SK-N-MC (cell line): Measurements from ENCODE around the gene ALDH5A1.

ENCODE experiments used
- DNase-seq: peaks from one replicate; pipeline ENCODE4 v3.0.0-alpha.2; 2011; ENCODE audit warnings: low read depth, low spot score
- H3K27ac ChIP-seq: fragments of 200-600 bp; sonication (generic); 2 replicates; pipeline ENCODE4 v1.5.1; 2016; ENCODE audit warnings: mixed run types
- H3K36me3 ChIP-seq: fragments of 200-600 bp; sonication (generic); 2 replicates; pipeline ENCODE4 v1.6.1; 2017; ENCODE audit warnings: antibody characterized with exemption, low read length, mixed read lengths; ENCODE audit not compliant: insufficient read depth
- H3K4me3 ChIP-seq: fragments of 200-600 bp; sonication (generic); 2 replicates; pipeline ENCODE4 v1.5.1; 2016
- H3K9ac ChIP-seq: fragments of 200-600 bp; sonication (generic); 2 replicates; pipeline ENCODE4 v1.8.0; 2017; ENCODE audit warnings: mixed run types, mixed read lengths; ENCODE audit not compliant: insufficient read length
- H3K9me3 ChIP-seq: fragments of 200-600 bp; sonication (generic); 2 replicates; pipeline ENCODE4 v1.6.1; 2017; ENCODE audit warnings: low read depth, mild to moderate bottlenecking, antibody characterized with exemption, low read length, moderate library complexity, mixed read lengths
- EZH2 ChIP-seq: fragments of 200-600 bp; sonication (generic); IDR thresholded peaks from one replicate; pipeline ENCODE4 v1.6.1; 2017; ENCODE audit warnings: antibody characterized with exemption
- FOXP2 ChIP-seq: optimal IDR thresholded peaks from 2 replicates; pipeline ENCODE3; 2011; ENCODE audit warnings: mild to moderate bottlenecking, moderate library complexity; ENCODE audit not compliant: insufficient read depth; ENCODE audit errors: extremely low read length, control extremely low read depth
- POLR2AphosphoS5 ChIP-seq: IDR thresholded peaks from 2 replicates; pipeline ENCODE4 v1.6.1; 2012; ENCODE audit warnings: mild to moderate bottlenecking, low read depth, low read length, borderline replicate concordance

The ALDH5A1 gene

GRCh38 chr6:24566020-24566767, 71.4 kb downstream of the ALDH5A1 start:
- H3K4me3 ChIP-seq, result no peak overlapping the region
- H3K9ac ChIP-seq, result no peak overlapping the region
- no peak overlapping the region for H3K27ac ChIP-seq
- TF ChIP-seq EZH2 (no peak), POLR2AphosphoS5 (no peak), FOXP2 (no peak)
- H3K36me3 ChIP-seq, result no peaks in the 10 kb centered on the region
- no peaks in the 10 kb centered on the region for H3K9me3 ChIP-seq
- DNase-seq, result no peak

GRCh38 chr6:24568683-24569082, 73.9 kb downstream of the ALDH5A1 start:
- H3K27ac ChIP-seq, result no peak overlapping the region
- DNase-seq, result no peak
- H3K36me3 ChIP-seq, result no peaks in the 10 kb centered on the region
- H3K9ac ChIP-seq, result no peak overlapping the region
- no peak overlapping the region for H3K4me3 ChIP-seq
- H3K9me3 ChIP-seq, result no peaks in the 10 kb centered on the region
- TF ChIP-seq FOXP2 (no peak), EZH2 (no peak)

GRCh38 chr6:24569811-24570210, 75.0 kb downstream of the ALDH5A1 start:
- DNase-seq, result no peak
- H3K27ac ChIP-seq, result no peak overlapping the region
- TF ChIP-seq POLR2AphosphoS5 (no peak), FOXP2 (no peak), EZH2 (no peak)

GRCh38 chr6:24571361-24571760, 76.6 kb downstream of the ALDH5A1 start:
- no peaks in the 10 kb centered on the region for H3K36me3 ChIP-seq
- no peaks in the 10 kb centered on the region for H3K9me3 ChIP-seq
- TF ChIP-seq FOXP2, result no peak
- no peak for TF ChIP-seq EZH2
- no peak for TF ChIP-seq POLR2AphosphoS5
- no peak overlapping the region for H3K4me3 ChIP-seq
- no peak overlapping the region for H3K9ac ChIP-seq
- DNase-seq, result no peak
- no peak overlapping the region for H3K27ac ChIP-seq

More at GRCh38 chr6:24569811-24570210, 75.0 kb downstream of the ALDH5A1 start:
- no peak overlapping the region for H3K4me3 ChIP-seq
- H3K36me3 ChIP-seq, result no peaks in the 10 kb centered on the region
- H3K9ac ChIP-seq, result no peak overlapping the region
- H3K9me3 ChIP-seq, result no peaks in the 10 kb centered on the region

- Histone ChIP-seq H3K9me3 (no peaks in the 10 kb centered on the region), H3K9ac (no peak overlapping the region), H3K27ac (peak overlapping the region; percentile 56; the same call in 1 of the 2 replicates), H3K36me3 (no peaks in the 10 kb centered on the region), H3K4me3 (peak overlapping the region; percentile 16; the same call in 1 of the 2 replicates)
- DNase-seq, result peak; percentile 45
- TF ChIP-seq EZH2 (no peak), POLR2AphosphoS5 (no peak), FOXP2 (no peak)
Observed at GRCh38 chr6:24574809-24575208, 80.0 kb downstream of the ALDH5A1 start.

GRCh38 chr6:24576447-24576846, 81.7 kb downstream of the ALDH5A1 start:
- TF ChIP-seq EZH2, result no peak
- no peak for TF ChIP-seq FOXP2
- no peak for TF ChIP-seq POLR2AphosphoS5
- Histone ChIP-seq H3K36me3 (no peaks in the 10 kb centered on the region), H3K9me3 (no peaks in the 10 kb centered on the region), H3K4me3 (no peak overlapping the region), H3K27ac (no peak overlapping the region), H3K9ac (no peak overlapping the region)
- no peak for DNase-seq

GRCh38 chr6:24581084-24581669, 86.4 kb downstream of the ALDH5A1 start:
- no peak for TF ChIP-seq POLR2AphosphoS5
- no peak for TF ChIP-seq FOXP2
- TF ChIP-seq EZH2, result no peak
- DNase-seq, result peak; percentile 51
- no peaks in the 10 kb centered on the region for H3K36me3 ChIP-seq
- H3K27ac ChIP-seq, result no peak overlapping the region
- H3K9ac ChIP-seq, result no peak overlapping the region
- no peaks in the 10 kb centered on the region for H3K9me3 ChIP-seq
- H3K4me3 ChIP-seq, result no peak overlapping the region

GRCh38 chr6:24583463-24584381, 89.0 kb downstream of the ALDH5A1 start:
- no peaks in the 10 kb centered on the region for H3K36me3 ChIP-seq
- H3K9me3 ChIP-seq, result no peaks in the 10 kb centered on the region
- peak overlapping the region; percentile 75 for H3K4me3 ChIP-seq
- H3K9ac ChIP-seq, result peak overlapping the region; percentile 40
- TF ChIP-seq FOXP2 (no peak), POLR2AphosphoS5 (peak; percentile 33; the same call in 1 of the 2 replicates), EZH2 (no peak)
- H3K27ac ChIP-seq, result peak overlapping the region; percentile 49; the same call in 1 of the 2 replicates
- peak; percentile 42 for DNase-seq
